Measurements from ENCODE around the gene AURKAIP1. TPM values are rescaled to one million over a fixed set of nuclear protein-coding genes. Genes with fewer than 3 reads are reported as not detected.

Gene AURKAIP1
- total and polyA plus RNA-seq, 8 donors = 36.9 to 127 (median 56.6) TPM

DNA sequence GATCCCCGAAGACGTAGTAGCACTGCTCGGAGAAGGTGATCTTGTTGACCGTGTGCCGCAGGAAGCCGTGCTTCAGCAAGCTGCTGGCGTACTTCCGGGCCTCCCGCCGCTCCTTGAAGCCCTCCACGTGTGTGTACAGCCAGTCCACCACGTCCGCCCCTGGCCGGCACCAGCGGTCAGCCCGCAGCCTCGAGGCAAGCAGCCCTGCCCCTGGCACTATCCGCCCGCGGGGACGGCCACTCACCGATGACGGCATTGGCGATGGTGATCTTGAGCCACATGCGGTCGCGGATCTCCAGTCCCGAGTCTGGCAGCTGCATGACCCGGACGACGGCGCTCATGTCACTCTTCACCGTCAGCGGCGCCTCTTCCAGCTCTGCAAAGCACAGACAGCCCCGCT is 36.7 kb downstream of the AURKAIP1 start:
- Histone ChIP-seq H3K4me1 (no peaks in the 10 kb centered on the region), H3K27me3 (no peaks in the 10 kb centered on the region), H3K4me3 (no peak overlapping the region), H3K36me3 (peaks cover 0 to 67% of the 10 kb centered on the region in 2 donors), H3K9me3 (no peaks in the 10 kb centered on the region), H3K27ac (no peak overlapping the region)
- TF ChIP-seq, protein P1, sequence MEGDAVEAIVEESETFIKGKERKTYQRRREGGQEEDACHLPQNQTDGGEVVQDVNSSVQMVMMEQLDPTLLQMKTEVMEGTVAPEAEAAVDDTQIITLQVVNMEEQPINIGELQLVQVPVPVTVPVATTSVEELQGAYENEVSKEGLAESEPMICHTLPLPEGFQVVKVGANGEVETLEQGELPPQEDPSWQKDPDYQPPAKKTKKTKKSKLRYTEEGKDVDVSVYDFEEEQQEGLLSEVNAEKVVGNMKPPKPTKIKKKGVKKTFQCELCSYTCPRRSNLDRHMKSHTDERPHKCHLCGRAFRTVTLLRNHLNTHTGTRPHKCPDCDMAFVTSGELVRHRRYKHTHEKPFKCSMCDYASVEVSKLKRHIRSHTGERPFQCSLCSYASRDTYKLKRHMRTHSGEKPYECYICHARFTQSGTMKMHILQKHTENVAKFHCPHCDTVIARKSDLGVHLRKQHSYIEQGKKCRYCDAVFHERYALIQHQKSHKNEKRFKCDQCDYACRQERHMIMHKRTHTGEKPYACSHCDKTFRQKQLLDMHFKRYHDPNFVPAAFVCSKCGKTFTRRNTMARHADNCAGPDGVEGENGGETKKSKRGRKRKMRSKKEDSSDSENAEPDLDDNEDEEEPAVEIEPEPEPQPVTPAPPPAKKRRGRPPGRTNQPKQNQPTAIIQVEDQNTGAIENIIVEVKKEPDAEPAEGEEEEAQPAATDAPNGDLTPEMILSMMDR (IDR thresholded peaks at IDR 0.05) = no peak
- intact Hi-C loops (cut with DNase I) = no loop called here
- no peak for ATAC-seq
- DNase-seq = no peak

DNA sequence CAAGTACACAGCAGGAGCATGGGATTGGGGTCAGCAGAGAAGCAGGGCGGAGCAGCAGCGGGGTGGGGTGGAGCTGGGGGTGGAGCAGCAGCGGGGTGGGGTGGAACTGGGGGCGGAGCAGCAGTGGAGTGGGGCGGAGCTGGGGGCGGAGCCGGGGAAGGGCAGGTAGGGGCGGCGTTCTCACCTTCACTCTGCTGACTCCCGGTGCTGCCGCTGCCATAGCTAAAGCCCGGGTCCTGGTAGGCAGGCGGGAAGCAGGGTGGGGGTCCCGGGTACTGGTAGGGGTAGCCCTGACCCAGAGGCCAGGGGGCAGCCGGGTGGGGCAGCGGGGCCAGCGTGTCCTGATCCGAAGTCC is 37.2 kb downstream of the AURKAIP1 start:
- H3K9me3 ChIP-seq = no peaks in the 10 kb centered on the region
- H3K4me3 ChIP-seq = no peak overlapping the region
- intact Hi-C loops (cut with DNase I) = no loop called here
- peaks cover 0 to 67% of the 10 kb centered on the region in 2 donors for H3K36me3 ChIP-seq
- no peaks in the 10 kb centered on the region for H3K4me1 ChIP-seq
- no peak for DNase-seq
- peak; percentile 16 for ATAC-seq
- H3K27me3 ChIP-seq = no peaks in the 10 kb centered on the region
- no peak overlapping the region for H3K27ac ChIP-seq
- TF ChIP-seq, protein P1 (IDR thresholded peaks at IDR 0.05) = no peak

DNA sequence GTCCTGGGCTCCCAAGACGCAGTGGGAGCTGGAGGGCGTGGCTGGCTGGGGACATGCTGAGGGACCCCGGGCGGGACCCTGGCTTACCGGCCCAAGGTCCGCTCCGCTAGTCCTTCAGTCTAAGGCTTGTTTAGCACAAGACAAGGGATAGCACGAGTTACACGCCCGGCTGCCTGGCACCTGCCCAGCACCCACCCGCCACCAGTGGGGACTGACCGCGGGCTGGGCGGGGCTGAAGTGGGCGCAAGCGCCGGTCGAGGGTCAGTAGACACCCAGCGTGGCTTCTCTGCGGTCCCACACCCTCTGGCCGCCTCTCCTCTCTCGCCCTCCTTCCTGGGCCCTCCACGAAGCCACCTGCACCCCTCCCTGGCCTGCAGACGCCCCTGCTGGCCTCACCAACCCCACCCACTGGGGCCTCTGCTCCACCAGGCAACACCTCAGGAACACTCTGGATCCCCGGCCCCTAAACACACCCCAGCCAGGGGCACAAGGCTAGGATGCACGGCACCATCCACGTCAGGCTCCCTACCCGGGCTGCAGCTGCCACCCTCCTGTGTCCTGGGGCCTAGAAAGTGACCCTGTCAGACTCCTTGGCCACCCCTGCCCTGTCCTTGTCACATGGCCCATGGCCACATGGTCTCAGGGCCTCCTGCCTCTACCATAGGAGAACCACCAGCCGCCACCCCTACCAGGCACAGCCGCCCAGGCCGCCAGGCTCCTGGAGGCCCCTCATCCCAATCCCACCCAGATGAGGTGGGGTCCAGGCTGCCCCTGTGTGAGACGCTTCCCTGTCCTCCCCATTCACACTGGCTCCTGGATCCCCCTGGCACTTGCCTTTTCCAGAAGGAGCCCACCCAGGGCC is 37.8 kb downstream of the AURKAIP1 start:
- Histone ChIP-seq H3K4me1 (no peaks in the 10 kb centered on the region), H3K27me3 (no peaks in the 10 kb centered on the region), H3K4me3 (no peak overlapping the region), H3K36me3 (peaks cover 0 to 66% of the 10 kb centered on the region in 2 donors), H3K9me3 (no peaks in the 10 kb centered on the region), H3K27ac (no peak overlapping the region)
- ATAC-seq (no peak), DNase-seq (no peak)
- TF ChIP-seq, protein P1 (IDR thresholded peaks at IDR 0.05) = no peak
- intact Hi-C loops (cut with DNase I) = no loop called here

DNA sequence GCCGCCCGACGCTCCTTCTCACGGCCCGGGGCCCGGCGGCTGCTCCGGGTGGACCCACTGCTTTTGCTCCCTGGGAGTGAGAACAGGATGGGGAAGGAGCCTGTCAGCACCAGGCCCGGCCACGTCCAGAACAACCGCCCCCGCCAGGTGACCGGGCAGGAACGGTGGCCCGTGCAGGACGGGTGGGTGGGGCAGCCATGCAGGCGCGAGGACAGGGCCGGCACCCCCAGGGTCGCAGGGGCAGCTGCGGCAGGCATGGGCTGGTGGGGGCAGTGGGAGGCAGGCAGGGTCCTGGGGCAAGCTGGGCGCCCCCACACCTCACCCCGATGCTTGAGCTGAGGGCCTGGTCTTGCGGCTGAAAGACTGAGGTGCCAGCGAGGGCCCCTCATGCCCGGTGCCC is 38.6 kb downstream of the AURKAIP1 start:
- intact Hi-C loops (cut with DNase I) = no loop called here
- Histone ChIP-seq H3K36me3 (peaks cover 0 to 59% of the 10 kb centered on the region in 2 donors), H3K27ac (no peak overlapping the region), H3K27me3 (no peaks in the 10 kb centered on the region), H3K4me1 (peaks cover 0 to 2% of the 10 kb centered on the region in 2 donors), H3K4me3 (no peak overlapping the region), H3K9me3 (no peaks in the 10 kb centered on the region)
- DNase-seq (no peak), ATAC-seq (no peak)
- TF ChIP-seq, protein P1 (IDR thresholded peaks at IDR 0.05) = no peak

DNA sequence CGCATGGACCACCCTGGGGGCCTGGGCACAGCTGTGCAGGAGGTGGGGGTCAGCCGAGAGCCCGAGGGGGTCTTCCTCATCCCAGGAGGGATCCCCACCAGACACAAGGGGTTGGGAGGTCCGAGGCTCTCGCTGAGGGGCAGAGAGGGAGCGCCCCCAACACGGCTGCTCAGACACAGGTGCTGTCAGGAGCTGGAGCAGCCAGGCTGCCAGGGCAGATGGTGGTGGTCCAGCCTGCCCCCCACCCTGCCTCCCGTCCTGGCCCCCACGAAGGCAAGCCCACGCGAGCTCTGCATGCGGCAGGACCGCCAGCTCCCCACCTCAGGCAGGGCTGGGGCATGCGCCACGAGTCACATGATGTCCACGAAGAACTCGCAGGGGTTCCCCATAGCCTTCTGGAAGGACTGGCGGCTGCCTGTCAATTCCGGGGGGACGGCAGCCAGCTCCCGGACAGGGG is 39.2 kb downstream of the AURKAIP1 start:
- Histone ChIP-seq H3K9me3 (no peaks in the 10 kb centered on the region), H3K27ac (no peak overlapping the region), H3K27me3 (no peaks in the 10 kb centered on the region), H3K36me3 (peaks cover 0 to 54% of the 10 kb centered on the region in 2 donors), H3K4me1 (peaks cover 0 to 8% of the 10 kb centered on the region in 2 donors), H3K4me3 (no peak overlapping the region)
- TF ChIP-seq, protein P1 (IDR thresholded peaks at IDR 0.05) = no peak
- intact Hi-C loops (cut with DNase I) = no loop called here
- DNase-seq = no peak
- ATAC-seq = no peak

Measured in left lung (tissue), 10 donors.